Adipose tissue (tissue), 3 donors: ENCODE data around the gene APPL1. TPM values are rescaled to one million over a fixed set of nuclear protein-coding genes. Genes with fewer than 3 reads are reported as not detected.
"Not testable (repeated sequence)": the region's sequence is repeated elsewhere in the genome, so short reads cannot be mapped to it uniquely, and the experiment has no call there.

Source experiments
- H3K27ac ChIP-seq: one replicate; pipeline ENCODE4 v1.5.1; 2013; ENCODE audit warnings: low read depth, low read length
- WGBS, 3 donors: extraction: QIAGEN DNeasy Blood & Tissue Kit; methylation state at CpG; one replicate each; pipeline ENCODE4 v1.1.7; 2013; 5-methylcytosine and 5-hydroxymethylcytosine counted together
- polyA plus RNA-seq, 3 donors: library from polyadenylated mRNA; stranded (reverse); fragments of 200-250 nt; gene quantifications; one replicate each; pipeline ENCODE4 v1.2.3, GENCODE V29; 2013
- donor health status: healthy with polysubstance abuse.
- donor health status: Bipolar disorder and iron deficiency.
- donor health status: healthy.

APPL1 gene
- polyA plus RNA-seq, 3 donors, result 16.2 to 21.9 (median 19.5) TPM

DNA sequence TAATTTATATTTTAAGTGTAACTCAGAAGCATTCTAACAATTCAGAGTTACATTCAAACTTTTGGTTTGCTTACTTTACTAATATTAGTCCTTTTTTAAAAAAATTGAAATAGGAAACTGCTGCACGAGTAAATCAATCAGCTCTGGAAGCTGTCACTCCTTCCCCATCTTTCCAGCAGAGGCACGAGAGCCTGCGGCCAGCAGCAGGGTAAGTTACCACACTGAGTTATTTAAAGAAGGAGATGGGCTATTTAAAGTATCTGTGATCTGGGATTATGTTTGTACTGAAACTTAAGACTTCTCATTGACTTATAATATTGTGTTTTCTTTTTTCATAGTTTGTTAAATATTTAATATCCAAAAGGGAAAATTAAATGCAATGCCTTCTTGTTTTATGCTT lies 29.3 kb downstream of the APPL1 start:
- 81 to 87% (median 85%) methylated on average over 3 of the region's 3 CpGs for WGBS, 3 donors
- no peak overlapping the region for H3K27ac ChIP-seq

DNA sequence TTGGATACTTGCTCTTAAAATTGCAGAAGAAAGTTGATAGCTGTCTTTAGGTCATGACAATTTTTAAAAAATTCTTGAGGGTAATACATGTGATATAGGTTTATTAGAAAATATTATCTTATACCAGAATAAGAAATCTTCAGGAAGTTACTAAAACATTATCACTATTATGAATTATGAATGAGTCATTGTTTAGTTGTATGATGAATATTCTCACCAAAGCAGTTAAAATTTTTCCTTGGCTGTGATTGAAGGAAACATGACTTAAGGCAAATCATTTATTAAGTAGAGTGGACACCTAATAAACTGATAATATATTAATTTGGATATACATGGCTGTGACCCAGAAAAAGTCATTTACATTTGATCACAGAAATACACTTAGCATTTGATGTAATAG lies 30.1 kb downstream of the APPL1 start:
- H3K27ac ChIP-seq, result no peak overlapping the region

DNA sequence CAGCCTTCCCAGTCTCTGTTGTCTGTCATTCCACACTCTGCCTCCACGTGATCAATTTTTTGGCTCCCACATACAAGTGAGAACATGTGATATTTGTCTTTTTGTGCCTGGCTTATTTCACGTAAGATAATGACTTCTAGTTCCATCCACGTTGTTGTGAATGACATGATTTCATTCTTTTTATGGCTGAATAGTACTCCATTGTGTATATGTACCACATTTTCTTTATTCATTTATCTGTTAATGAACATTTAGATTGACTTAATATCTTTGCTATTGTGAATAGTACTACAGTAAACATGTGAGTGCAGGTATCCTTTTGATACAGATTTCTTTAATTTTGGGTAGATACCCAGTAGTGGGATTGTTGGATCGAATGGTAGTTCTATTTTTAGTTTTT lies 33.6 kb downstream of the APPL1 start:
- H3K27ac ChIP-seq, result no peak overlapping the region
- 81 to 98% (median 94%) methylated on average over 4 of the region's 4 CpGs for WGBS, 3 donors

DNA sequence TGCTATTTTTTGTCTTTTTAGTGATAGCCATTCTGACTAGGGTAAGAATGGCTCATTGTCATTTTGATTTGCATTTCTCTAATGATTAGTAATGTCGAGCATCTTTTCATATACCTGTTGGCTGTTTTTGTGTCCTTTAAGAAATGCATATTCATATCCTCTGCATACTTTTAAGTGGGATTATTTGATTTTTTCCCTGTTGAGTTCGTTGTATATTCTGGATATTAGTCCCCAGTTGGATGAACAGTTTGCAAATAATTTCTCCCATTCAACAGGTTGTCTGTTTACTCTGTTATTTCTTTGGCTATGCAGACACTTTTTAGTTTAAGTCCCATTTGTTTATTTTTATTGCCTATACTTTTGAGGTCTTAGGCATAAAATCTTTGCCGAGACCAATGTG lies 34.4 kb downstream of the APPL1 start:
- WGBS, 3 donors, result 96% methylated on average over 3 of the region's 3 CpGs
- no peak overlapping the region for H3K27ac ChIP-seq

DNA sequence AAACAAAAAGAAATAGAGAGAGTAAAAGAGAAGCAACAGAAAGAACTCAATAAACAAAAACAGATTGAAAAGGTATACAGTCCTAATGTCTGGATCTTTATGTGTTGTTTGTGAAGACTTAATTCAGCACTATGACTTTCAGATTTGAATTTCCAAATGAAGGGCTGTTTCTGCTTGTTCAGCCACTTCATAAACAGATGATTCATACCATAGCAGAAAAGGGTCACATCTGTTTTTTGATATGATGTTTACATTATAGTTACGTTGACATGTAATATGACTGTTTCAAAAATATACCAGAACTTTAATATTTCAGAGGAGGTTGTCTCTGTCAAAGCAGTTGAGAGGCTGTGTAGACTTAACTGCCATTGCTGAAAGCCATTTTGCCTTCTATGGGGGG lies 40.9 kb downstream of the APPL1 start:
- 93 to 96% (median 94%) methylated on average over 1 of the region's 1 CpG for WGBS, 3 donors
- no peak overlapping the region for H3K27ac ChIP-seq

DNA sequence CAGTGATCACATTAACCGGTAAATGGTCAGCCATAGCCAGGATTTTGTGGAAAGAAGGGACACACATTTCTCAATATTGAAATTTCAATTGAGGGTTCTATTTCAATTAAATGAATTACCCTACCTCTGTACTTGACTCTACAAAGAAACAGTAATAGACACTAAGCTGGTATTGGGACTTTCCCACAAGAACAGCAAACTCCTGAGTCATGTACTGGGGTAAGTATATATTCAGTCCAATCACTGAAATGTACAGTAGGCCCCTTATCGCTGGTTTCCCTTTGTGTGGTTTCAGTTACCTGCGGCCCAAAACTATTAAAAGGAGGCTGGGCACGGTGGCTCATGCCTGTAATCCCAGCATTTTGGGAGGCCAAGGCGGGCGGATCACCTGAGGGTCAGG lies 47.3 kb downstream of the APPL1 start:
- 94 to 98% (median 96%) methylated on average over 6 of the region's 6 CpGs for WGBS, 3 donors
- H3K27ac ChIP-seq, result no peak overlapping the region

DNA sequence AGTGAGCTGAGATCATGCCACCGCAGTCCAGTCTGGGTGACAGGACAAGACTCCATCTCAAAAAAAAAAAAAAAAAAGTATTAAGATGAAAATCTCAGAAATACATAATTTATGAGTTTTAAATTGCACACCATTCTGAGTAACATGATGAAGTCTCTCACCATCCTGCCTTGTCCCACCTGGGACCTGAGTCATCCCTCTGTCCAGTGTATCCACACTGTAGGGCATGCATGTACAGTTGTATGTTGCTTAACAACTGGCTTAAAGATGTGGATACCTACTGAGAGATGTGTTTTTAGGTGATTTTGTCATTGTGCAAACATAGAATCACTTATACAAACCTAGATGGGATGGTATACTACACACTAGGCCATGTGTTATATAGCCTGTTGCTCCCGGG lies 47.9 kb downstream of the APPL1 start:
- no peak overlapping the region for H3K27ac ChIP-seq
- 92 to 97% (median 96%) methylated on average over 2 of the region's 2 CpGs for WGBS, 3 donors

DNA sequence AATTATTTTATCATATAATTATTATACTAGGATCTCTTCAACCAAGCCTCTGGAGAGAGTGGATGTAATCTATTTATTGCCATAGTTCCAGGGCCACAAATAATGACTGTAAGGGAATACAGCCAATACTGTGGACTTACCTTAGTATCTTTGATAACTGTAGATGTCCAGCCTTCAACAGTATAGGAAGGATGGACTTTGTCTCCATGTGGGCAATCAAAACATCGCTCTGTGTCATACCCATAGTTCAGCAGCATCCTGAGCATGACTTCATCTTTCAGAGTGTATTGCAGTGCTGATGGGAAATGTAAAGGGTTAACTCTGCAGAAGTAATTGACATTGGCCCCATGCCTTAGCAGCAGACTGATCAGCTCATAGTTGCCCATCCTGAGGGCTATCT lies 50.7 kb downstream of the APPL1 start:
- WGBS, 3 donors, result 95 to 100% (median 98%) methylated on average over 1 of the region's 1 CpG
- no peak overlapping the region for H3K27ac ChIP-seq

DNA sequence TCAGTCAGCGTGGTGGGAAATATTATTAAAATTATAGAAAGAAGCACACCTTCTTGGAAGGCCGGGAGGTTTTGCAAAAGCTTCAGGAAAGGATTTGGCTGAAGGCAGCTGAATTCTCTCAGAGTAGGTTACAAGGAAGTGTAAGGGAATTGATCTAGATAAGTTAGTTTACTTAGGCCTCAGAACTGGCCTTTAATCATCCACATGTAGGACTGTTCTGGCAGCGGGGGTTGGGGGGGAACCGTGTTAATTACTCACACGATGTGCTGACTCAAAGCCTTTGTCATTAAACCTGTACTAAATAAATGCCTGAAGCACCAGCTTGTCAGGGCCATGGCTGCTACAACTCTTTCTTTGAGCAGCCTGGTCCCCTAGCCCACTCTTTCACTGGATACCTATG lies 52.2 kb downstream of the APPL1 start:
- no peak overlapping the region for H3K27ac ChIP-seq
- 54 to 95% (median 93%) methylated on average over 5 of the region's 5 CpGs for WGBS, 3 donors

DNA sequence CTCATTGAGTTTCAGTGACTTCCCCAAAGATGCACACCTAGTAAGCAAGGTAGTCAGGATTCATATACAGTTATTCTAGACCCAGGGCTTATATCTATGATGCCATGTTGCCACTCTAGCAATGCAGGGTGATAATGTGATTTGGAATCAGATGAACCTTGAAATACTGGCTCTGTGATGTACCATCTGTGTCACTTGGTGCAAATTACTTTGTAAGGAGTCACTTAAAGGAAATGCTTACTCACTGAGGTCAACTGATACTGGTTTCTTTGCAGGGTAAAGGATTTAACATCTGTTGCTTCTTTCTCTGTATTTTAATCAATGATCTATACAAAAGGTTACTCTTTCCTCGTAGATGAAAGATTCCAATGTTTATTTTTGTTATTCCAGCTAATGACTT lies 54.2 kb downstream of the APPL1 start:
- 23 to 35% (median 34%) methylated on average over 1 of the region's 1 CpG for WGBS, 3 donors
- H3K27ac ChIP-seq, result no peak overlapping the region

DNA sequence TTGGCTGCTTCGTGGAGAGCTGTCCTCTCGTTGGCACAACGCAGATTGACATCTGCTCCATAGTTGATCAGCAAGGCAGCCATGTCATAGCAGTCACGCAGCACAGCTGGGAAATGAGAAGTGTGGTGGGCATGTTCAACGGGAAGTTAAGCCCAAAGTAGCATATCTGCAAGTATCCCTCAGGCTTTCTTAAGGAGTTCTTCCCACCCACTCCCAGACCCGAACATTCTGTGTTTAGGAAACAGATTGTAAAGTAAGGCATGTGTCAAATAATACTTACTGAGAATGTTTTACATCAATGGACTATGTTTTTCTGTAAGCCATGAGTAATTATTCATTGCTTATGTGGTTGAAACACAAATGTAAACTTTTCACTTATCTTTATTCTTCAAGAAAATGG lies 55.8 kb downstream of the APPL1 start:
- WGBS, 3 donors, result 71 to 76% (median 73%) methylated on average over 6 of the region's 6 CpGs
- H3K27ac ChIP-seq, result no peak overlapping the region

DNA sequence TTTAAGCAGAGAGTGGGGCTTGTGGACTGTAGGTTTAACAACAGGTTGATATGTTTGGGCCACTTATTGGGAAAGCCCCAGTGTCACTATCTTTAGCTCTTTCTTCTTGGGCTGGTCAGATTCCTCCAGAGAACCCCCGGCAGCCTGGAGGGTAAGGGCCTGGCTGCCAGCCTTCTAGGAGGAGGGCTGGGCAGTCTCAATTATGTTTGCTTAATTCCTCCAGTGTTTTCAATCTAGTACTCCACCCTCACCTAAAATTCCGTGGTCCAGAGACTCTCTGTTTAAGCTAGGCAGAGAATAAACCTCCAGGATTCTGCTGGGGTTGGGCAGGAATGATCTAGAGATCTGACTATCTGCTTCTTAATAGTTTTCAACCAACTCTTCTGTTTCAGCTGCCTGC lies 59.7 kb downstream of the APPL1 start:
- 64 to 81% (median 79%) methylated on average over 2 of the region's 2 CpGs for WGBS, 3 donors
- no peak overlapping the region for H3K27ac ChIP-seq

DNA sequence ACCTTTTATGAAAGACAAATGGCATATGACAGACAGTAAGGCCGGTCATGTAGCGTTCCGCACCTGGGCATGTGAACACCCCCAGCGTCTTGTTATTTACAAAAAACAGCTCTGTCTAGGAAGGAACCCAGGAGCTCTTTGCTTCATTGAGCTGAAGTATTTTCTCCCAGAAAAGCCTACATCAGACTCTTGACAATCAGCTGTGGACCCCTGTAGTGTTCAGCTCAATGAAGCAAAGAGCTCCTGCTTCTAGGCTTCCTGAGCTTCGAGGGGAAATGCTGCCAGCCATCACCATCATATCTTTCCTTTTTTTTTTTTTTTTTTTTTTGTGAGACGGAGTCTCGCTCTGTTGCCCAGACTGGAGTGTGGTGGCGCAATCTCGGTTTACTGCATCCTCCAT lies 60.9 kb downstream of the APPL1 start:
- 87 to 90% (median 89%) methylated on average over 9 of the region's 9 CpGs for WGBS, 3 donors
- no peak overlapping the region for H3K27ac ChIP-seq

DNA sequence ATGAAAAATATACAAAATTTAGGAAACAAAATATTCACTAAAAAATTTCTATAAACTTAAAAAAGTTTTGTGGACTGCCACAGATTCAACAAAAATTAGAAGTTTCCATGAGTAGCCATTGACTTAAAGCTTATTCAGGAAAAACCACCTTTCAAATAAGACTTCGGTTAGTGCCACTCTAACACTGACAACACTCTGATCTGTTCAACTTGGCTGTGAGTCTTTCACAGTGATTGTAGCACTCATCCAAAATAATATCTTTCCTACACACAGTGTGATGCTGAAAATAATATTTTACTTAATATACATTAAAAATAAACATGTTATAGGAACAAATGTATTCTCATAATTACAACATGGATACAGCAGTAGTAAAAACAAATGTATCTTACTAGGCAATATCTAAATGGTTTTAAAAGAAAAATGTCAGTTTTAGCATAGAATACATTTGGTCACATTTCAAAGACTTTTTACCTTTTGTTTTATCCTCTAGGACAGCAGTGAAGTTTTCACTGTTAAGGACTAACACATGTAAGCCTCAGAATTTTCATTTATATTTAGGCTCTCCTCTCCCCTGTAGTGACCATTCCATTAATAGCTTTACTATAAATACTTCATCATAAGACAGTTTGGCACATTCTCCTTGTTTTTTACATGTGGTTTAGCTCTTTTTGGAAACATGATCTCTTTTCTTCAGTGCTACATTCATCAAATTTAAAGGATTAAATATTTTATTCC lies 64.8 kb downstream of the APPL1 start, which contains the start of gene ASB14:
Gene ASB14, minus strand, starts transcription at position 527 of the 738 bp plus-strand sequence. CDS start 652 bp downstream, outside the sequence.
- H3K27ac ChIP-seq, result no peak within 1 kb of the TSS
- WGBS, 3 donors, result 91 to 95% (median 92%) methylated on average over 1 of the region's 1 CpG

DNA sequence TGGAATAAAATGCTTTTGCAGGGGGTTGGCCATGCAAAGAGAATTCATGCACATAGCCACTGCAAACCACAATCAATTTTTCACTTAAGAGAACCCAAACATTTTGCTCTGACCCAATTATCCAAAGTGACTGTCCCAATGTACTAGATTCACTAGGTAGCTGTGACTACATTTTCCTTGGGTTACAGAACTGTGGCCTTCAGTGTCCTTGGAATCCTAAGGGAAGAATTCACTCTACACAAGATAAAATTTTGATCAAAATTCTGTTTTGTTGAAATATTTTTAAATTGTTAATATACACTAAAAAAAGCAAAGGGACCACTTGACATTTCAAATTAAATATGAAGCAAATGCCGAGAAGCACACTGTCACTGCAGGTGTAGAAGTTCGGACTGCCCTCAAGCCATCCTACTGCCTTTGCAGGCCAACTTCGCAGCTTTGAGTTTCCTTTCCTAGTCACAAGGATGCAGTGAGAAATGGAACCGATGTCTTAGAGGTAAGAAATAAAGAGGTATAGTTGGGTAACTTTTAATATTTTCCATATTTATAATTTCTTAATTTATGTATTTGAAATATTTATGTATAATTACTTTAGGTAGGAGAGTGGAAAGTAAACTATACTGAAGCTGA lies 65.5 kb downstream of the APPL1 start:
- no peak overlapping the region for H3K27ac ChIP-seq
- 95 to 98% (median 96%) methylated on average over 4 of the region's 4 CpGs for WGBS, 3 donors

DNA sequence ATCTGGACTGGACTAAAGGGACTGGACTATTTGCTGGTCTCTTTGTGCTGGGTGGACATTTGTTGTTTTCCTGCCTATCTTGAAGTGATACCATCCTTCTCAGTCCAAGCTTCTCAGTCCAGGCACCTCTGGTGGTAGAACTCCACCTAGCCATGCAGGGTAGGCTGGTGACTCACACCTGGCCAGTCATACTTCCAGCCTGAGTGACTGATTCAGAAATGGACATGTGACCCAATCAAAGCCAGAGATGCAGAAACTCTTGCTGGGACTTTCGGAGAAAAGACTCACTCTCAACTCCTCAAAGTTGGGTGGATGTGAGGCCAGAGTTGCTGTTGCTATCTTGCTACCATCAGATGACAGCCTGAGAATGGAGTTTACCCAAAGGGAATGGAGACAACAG lies 70.5 kb downstream of the APPL1 start:
- H3K27ac ChIP-seq, result no peak overlapping the region
- WGBS, 3 donors, result 88 to 96% (median 92%) methylated on average over 1 of the region's 1 CpG

DNA sequence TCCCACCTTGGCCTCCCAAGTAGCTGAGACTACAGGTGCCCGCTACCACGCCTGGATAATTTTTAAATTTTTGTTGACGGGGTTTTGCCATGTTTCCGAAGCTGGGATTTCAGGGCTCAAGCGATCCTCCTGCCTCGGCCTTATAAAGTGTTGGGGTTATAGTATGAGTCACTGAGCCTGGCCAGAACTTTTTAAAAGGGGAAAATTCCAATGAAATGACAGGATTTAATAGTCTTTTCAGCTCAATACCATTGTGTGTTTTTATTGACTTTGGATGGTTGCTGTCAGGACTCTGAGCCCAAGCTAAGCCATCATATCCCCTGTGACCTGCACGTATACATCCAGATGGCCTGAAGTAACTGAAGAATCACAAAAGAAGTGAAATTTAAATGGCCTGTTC lies 76.0 kb downstream of the APPL1 start:
- H3K27ac ChIP-seq, result not testable (repeated sequence)
- WGBS, 3 donors, result 94 to 95% (median 94%) methylated on average over 7 of the region's 7 CpGs

DNA sequence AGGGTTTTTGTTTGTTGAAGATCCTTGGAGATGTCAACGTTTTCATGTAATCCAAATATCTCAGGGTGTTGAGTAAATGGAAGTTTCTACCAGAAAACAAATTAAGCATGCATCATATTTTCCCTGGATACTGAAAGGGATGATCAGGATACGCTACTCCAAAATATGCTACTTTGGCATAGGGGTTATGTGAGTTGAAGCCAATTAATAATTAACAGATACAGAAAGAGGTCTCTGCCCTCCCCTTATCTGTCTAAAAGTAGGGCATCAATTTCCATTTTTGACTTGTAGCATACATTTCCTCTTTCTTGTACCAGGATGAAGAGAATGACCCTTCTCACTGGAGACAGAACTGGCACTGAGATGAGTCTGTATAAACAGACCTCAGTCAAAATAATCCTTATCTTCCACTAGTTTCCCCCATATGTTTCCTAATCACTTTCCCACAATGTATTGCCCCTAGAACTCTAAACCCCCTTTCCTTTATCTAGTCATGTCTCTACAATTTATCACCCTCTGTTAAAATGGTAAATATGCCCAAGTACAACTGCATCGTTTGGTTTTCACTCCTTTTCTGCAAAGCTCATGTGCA lies 82.3 kb downstream of the APPL1 start:
- no peak overlapping the region for H3K27ac ChIP-seq
- WGBS, 3 donors, result 40 to 50% (median 50%) methylated on average over 3 of the region's 3 CpGs

DNA sequence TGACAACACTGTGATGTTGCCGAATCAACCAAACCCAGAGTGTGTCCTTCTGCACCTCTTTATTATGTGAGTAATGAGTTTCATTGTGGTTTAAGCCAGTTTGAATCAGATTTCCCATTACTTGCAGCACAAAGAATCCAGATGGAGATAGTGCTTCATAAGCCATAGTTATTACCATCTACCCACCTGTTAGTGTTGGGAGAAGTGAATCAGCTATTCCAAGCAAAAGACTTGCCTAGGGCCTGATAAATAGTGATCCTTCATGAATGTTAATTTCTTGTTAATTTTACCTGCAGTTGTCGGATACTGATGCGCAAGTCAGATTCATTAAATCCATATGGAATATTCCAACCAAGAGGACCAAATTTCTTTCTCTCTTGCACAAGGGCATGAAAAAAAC lies 86.7 kb downstream of the APPL1 start:
- WGBS, 3 donors, result 78 to 97% (median 95%) methylated on average over 3 of the region's 3 CpGs
- no peak overlapping the region for H3K27ac ChIP-seq
